Cardiac muscle cell (in vitro differentiated cells and primary cell): ENCODE data around the gene ERC2. TPM values are rescaled to one million over a fixed set of nuclear protein-coding genes. Genes with fewer than 3 reads are reported as not detected.

Experiments used
- DNase-seq, 2 donors: peaks; one replicate each; pipeline versions ENCODE4 v3.0.0 to v3.0.0-alpha.2; 2010 to 2017; ENCODE audit warnings: low read depth in 1 of 2, low spot score in 1 of 2
- H3K27ac ChIP-seq: fragments of 200-600 bp; sonication (generic); 2 replicates; pipeline ENCODE4 v1.5.1; 2016
- H3K27me3 ChIP-seq: fragments of 200-600 bp; sonication (generic); 2 replicates; pipeline ENCODE4 v1.6.0; 2016; ENCODE audit warnings: control low read depth
- H3K36me3 ChIP-seq: fragments of 200-600 bp; sonication (generic); 2 replicates; pipeline ENCODE4 v1.5.1; 2016; ENCODE audit warnings: control low read depth
- H3K4me1 ChIP-seq: fragments of 200-600 bp; sonication (generic); 2 replicates; pipeline ENCODE4 v1.8.1; 2017; ENCODE audit warnings: low read depth, mild to moderate bottlenecking, mixed run types
- H3K4me3 ChIP-seq: fragments of 200-600 bp; sonication (generic); 2 replicates; pipeline ENCODE4 v1.5.1; 2016; ENCODE audit warnings: mild to moderate bottlenecking
- H3K9me3 ChIP-seq: fragments of 200-600 bp; sonication (generic); 2 replicates; pipeline ENCODE4 v1.5.1; 2017; ENCODE audit warnings: low read depth, mild to moderate bottlenecking, control low read depth
- polyA plus RNA-seq: library from polyadenylated mRNA; unstranded; fragments of >200 nt; fragmentation: Nextera tagmentation; extraction: Ambion mirVana; gene quantifications from 2 replicates; pipeline ENCODE4 v1.2.1, GENCODE V29; 2016
- total RNA-seq: library from RNA; depleted of rRNA; stranded (reverse); fragments of >200 nt; gene quantifications from 2 replicates; pipeline ENCODE4 v1.2.3, GENCODE V29; 2016
- TF ChIP-seq, protein P1 (sequence below): IDR thresholded peaks from 2 replicates; pipeline ENCODE4 v1.5.1; 2012; ENCODE audit warnings: low read depth, mild to moderate bottlenecking, low read length

ERC2 gene
- total and polyA plus RNA-seq, 2 experiments from 2014 or later: 18.1 to 29.0 TPM

DNA sequence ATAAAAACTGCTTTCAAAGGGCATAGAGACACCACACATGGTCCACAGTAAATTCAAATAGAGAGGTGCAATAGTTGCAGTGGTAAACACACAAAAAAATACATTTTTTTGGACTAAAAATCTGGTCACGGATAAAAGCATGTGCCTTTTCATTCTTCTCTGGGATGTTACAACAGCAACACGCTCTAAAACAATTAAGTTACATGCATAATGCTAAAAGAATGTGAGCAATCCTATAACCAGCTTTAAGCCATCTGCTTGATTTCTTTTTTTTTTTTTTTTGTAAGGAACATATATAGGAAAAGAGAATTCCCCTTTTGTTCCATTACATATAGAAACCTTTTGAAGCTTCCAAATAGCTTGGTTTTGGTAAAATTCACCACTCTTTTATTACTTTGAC is 1001.2 kb downstream of the ERC2 start:
- H3K36me3 ChIP-seq: peaks cover 30% of the 10 kb centered on the region
- no peaks in the 10 kb centered on the region for H3K4me1 ChIP-seq
- H3K27ac ChIP-seq: no peak overlapping the region
- H3K27me3 ChIP-seq: no peaks in the 10 kb centered on the region
- H3K4me3 ChIP-seq: no peak overlapping the region
- no peaks in the 10 kb centered on the region for H3K9me3 ChIP-seq
- peak in 1 of 2 donors; percentile 69 for DNase-seq
- TF ChIP-seq, protein P1, sequence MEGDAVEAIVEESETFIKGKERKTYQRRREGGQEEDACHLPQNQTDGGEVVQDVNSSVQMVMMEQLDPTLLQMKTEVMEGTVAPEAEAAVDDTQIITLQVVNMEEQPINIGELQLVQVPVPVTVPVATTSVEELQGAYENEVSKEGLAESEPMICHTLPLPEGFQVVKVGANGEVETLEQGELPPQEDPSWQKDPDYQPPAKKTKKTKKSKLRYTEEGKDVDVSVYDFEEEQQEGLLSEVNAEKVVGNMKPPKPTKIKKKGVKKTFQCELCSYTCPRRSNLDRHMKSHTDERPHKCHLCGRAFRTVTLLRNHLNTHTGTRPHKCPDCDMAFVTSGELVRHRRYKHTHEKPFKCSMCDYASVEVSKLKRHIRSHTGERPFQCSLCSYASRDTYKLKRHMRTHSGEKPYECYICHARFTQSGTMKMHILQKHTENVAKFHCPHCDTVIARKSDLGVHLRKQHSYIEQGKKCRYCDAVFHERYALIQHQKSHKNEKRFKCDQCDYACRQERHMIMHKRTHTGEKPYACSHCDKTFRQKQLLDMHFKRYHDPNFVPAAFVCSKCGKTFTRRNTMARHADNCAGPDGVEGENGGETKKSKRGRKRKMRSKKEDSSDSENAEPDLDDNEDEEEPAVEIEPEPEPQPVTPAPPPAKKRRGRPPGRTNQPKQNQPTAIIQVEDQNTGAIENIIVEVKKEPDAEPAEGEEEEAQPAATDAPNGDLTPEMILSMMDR: no peak

DNA sequence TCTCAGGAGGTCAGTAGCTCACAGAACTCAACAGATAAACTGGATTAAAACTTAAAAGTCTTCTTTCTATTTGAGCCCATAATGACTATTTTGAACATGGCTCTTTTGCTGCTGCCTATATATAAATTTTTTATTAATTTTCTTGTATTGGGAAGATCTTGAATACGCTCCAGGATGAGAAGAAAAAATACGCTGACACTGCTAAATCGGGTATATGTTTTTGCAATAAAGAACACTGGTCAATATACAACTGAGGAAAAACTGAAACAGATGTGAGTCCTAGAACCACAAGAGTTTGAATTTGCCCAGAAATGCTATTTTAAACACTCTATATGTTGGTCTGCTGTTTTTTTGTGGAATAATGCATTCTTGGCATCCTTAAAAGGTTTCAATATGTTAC is 1001.7 kb downstream of the ERC2 start:
- Histone ChIP-seq H3K27ac (no peak overlapping the region), H3K27me3 (no peaks in the 10 kb centered on the region), H3K9me3 (no peaks in the 10 kb centered on the region), H3K4me1 (no peaks in the 10 kb centered on the region), H3K4me3 (no peak overlapping the region), H3K36me3 (peaks cover 30% of the 10 kb centered on the region)
- TF ChIP-seq, protein P1: no peak
- DNase-seq: no peak

DNA sequence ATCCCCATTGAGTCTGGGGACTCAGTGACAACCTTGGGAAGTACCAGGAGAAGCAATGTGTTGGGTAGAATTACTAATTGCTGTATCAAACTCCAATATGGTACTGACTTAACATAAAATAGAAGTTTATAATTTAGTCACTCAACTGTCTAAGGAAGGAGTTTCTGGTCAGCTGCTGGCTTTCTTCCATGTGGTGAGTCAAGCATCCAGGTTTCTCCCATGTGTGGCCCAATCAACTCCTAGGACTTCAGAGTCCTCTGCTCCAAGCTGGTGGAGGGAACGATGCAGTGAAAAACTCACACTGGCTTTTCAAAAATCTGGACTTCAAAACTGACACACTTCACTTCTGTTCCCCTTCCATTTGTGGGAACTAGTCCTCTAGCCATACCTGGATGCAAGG is 1006.4 kb downstream of the ERC2 start:
- peak in 1 of 2 donors; percentile 57 for DNase-seq
- TF ChIP-seq, protein P1: no peak
- Histone ChIP-seq H3K27ac (no peak overlapping the region), H3K4me3 (no peak overlapping the region), H3K36me3 (no peaks in the 10 kb centered on the region), H3K9me3 (no peaks in the 10 kb centered on the region), H3K27me3 (no peaks in the 10 kb centered on the region), H3K4me1 (no peaks in the 10 kb centered on the region)

DNA sequence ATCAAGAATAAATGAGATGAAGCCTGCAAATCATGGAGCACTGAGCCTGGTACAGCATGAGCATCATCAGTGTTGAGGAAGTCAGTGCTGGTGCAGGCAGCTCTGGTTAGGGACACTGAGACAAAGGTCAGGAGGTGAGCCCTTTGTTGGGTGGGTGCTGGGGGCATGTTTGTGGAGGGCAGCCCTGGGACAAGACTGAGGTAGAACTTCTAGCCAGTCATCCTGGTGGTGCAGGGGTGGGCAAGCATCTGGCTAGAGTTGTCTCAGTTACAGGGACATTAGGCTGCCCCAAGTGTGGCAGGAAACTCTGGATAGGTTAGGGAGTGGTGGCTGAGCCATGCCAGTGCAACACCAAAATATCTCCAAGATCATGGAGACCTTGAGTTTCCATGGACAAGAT is 1008.4 kb downstream of the ERC2 start:
- TF ChIP-seq, protein P1: no peak
- Histone ChIP-seq H3K27me3 (no peaks in the 10 kb centered on the region), H3K36me3 (no peaks in the 10 kb centered on the region), H3K4me3 (no peak overlapping the region), H3K27ac (no peak overlapping the region), H3K4me1 (no peaks in the 10 kb centered on the region), H3K9me3 (no peaks in the 10 kb centered on the region)
- no peak for DNase-seq

Other genes starting within 250 kb of the ERC2 start
- 8.7 and 23.8 TPM in 2 replicates for gene CCDC66, start 88.7 kb upstream of the ERC2 start, total RNA-seq
- gene CCDC66, start 88.7 kb upstream of the ERC2 start, polyA plus RNA-seq: 18.8 and 21.6 TPM in 2 replicates
- 34.5 and 63.6 TPM in 2 replicates for gene TASOR, start 214.8 kb upstream of the ERC2 start, total RNA-seq
- 16.4 and 20.1 TPM in 2 replicates for gene TASOR, start 214.8 kb upstream of the ERC2 start, polyA plus RNA-seq